GM12873 (cell line): ENCODE results near the gene PARVG.

Source experiments
- CTCF ChIP-seq: IDR thresholded peaks from 2 replicates; pipeline ENCODE4 v1.5.1; 2012; ENCODE audit warnings: low read depth, mild to moderate bottlenecking, moderate library complexity, low read length, control low read depth; ENCODE audit not compliant: insufficient read depth; ENCODE audit errors: missing control alignments

Gene PARVG

GRCh38 chr22:44145544-44145943, 35.2 kb upstream of the PARVG start:
- no peak for TF ChIP-seq CTCF

GRCh38 chr22:44146088-44146861, 34.5 kb upstream of the PARVG start:
- no peak for TF ChIP-seq CTCF

DNA sequence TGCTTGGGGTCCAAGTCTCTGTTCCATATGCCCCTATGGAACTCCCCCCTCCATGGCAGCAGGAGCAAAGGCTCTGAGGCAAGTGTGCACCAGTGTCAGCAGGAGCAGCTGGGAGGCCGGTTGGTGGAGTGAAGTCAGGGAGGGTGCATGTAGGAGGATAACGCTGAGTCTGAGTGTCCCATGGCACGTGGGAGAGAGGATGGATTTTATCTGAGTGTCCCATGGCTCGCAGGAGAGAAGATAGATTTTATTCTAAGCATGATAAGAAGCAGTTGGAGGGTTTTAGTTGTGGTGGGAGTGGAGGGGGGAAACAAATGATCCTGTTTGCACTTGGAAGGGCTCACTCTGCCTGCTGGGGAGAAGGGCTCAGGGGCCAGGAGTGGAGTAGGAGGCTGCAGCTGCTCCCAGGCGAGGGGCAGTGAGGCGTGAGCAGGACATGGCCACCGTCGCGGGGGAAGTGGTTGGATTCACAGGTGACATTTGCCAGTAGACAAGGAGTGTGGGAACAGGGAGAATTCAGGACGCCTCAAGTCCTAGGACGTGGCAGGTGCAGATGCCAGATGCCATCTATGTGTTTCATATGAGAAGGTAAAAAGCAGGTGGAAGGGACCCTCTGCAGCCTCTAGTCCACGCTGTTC, 33.6 kb upstream of the PARVG start:
- TF ChIP-seq CTCF: no peak

DNA sequence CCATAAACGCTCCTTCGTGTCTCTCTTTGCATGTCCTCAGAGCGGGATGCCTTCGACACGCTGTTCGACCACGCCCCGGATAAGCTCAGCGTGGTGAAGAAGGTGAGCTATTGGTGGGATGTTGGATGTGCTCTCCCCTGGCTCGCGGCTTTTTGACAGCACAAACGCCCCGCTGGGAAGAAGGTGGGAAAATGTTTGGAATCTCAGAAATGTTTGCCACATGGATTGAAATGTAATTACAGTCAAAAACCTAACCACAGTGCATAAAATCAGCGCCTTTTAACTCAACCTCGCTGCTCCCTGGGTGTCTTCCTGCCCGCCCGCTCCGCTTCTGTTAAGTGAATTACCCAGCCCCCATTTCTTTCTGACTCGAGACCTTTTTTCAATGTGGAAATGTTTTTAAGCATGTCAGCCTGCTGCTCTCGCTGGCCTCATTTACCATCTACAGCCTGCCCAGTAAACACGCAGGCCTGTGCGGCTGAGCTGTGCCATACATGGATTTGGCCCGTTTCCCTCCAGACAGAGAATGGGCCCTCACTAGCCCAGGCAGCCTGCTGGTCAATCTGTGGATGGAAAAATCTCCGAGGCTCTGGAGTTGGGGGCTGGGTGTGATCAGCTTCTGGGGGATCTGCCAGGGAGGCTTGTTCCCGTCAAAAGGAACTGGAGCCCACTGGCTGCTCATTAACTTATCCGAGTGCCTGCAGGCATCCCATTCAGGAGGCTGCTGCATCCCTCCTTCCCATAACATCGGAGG, 32.7 kb upstream of the PARVG start:
- TF ChIP-seq CTCF: no peak

DNA sequence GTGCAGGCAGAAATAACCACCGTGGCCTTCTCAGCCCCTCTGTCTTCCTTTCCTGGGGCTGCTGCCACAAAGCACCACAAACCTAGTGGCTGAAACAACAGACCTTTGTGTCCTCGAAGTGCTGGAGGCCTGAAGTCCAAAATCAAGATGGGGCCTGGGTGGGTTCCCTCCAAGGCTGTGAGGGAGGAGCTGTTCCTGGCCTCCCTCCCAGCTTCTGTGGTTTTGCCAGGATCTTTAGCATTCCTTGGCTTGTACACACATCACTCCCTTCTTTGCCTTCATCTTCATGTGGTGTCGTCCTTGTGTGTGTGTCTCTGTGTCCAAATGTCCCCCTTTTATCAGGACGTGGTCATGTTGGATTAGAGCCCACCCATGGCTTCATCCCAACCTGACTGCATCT, 29.0 kb upstream of the PARVG start:
- TF ChIP-seq CTCF: no peak

DNA sequence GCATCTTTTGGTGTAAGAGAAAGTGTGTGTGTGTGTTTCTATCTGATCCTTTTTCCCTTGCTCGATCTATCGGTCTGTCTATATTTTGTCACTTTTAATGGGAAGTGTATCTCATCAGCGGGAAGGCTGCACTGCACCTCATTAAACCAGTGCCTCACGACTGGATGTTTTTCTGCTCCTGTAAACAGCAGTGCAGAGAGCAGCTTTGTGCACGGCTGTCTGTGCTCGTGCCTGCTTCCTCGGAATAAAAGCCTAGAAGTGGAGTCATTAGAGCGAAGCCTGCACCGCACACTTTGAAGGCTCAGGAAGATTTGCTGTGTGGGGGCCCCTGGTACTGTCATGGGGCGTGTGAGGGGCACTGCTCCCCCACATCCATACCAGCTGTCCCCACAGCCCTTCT, 27.0 kb upstream of the PARVG start:
- no peak for TF ChIP-seq CTCF

DNA sequence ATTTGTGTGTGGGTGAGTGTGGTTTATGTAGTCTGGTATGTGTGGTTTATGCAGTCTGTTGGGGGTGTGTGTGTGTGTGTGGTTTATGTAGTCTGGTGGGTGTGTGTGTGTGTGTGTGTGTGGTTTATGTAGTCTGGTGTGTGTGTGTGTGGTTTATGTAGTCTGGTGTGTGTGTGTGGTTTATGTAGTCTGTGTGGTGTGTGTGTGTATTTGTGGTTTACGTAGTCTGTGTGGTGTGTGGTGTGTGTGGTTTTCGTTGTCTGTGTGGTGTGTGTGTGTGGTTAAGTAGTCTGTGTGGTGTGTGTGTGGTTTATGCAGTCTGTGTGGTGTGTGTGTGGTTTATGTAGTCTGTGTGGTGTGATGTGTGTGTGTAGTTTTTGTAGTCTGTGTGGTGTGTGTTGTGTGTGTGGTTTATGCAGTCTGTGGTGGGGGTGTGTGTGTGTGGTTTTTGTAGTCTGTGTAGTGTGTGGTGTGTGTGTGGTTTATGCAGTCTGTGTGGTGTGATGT, 26.2 kb upstream of the PARVG start:
- no peak for TF ChIP-seq CTCF
